Cortex of kidney (tissue), 1 donor: ENCODE data around the gene OTOGL.
"Not testable (repeated sequence)": the region's sequence is repeated elsewhere in the genome, so short reads cannot be mapped to it uniquely, and the experiment has no call there.

Experiments
- DNase-seq: peaks from one replicate; lab custom pipeline; 2025; lab: John Stamatoyannopoulos, UW

The OTOGL gene

DNA sequence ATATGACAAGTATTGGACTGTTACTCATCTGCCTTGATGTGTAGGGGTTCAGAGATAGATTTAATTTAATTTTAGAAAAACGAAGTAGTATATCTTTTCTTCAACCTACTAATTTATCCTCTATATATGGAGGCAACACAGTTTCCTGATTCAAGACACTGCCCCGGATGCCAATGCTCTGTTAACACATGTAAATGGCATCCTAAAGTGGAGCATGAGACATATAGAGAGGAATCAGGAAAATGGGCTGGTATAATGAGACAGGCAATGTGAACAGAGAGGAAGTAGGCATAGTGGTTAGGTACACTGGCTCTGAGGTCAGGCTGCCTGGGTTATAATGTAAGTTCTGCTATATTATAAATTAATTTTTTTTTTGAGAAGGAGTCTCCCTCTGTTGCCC is 85.6 kb downstream of the OTOGL start:
- no peak for DNase-seq

DNA sequence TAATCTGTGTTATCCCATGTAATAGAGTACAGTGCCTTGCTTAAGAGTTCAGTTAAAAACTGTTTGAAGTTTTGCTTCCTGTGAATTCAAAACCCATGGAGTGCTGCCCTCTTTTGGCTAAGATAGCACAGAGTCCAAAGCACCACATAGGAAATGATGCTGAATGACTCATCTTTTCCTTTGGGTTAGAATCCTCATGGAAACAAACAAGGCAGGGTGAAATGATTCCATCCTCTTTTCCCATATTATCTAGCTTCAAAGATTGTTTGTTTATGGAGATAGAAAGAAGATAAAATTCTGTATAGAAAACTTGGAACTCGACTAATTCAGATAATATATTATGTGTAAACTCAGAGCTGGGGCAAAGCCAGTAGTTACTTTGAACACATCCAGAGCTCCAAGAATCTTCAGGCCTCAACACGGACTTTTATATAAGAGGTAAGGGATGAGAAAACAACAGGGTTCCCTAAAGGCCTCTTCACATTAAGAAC is 87.4 kb downstream of the OTOGL start:
- no peak for DNase-seq

DNA sequence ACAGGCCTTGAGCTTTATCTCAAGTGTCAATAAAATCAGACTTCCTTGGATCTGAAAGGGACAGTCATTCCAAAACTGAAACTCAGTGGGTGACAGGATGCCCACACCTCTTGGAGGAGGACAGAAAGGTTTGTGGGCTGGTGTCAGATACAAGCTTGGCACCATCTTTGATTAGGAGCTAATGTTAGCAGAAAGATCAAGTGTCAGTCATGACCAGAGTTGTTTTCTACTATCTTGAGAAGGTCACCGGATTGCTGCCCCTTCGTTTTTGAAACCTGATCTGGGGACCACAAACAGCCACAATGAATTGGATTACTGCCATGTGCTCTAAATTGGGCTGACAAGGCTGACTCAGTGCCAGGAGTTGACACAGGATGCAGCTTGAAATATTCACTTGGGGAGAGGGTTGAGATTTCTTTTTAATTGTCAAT is 88.3 kb downstream of the OTOGL start:
- no peak for DNase-seq

DNA sequence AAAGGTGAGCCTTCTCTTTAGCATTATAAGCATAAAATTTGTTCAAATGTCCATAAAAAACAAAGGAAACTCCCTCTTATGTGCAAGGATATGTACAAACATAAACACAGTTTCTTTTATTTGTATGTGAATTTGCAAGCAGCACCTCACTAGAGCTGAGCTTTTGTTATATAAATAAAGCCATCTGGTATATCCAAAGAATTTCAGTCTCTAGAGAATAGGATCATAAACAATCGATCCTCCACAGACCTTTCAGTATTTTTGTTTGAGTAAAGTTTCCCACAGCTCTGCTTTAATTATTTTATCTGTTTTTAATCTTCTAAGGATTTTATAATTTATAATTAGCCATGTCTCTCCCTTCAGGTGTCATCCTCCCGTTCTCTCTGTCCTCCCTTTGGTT is 89.2 kb downstream of the OTOGL start:
- no peak for DNase-seq

DNA sequence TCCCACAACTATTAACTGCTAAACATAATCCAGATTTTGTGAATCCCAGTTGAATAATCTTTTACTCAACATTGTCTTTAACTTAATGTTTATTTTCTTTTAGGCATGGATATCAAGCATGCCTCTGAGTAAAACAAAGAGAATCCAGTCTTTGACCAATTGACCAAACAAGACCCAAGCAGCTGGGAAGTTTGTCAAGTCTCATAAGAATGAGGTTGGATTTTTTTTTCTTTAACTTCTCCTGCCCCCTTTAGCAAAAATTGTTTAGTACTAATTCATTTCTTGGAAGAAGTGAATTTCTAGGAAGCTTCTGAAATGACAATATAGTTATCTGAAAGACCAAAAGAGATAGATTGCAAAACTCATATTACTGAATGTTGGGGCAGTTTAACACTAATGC is 89.9 kb downstream of the OTOGL start:
- DNase-seq, result no peak

DNA sequence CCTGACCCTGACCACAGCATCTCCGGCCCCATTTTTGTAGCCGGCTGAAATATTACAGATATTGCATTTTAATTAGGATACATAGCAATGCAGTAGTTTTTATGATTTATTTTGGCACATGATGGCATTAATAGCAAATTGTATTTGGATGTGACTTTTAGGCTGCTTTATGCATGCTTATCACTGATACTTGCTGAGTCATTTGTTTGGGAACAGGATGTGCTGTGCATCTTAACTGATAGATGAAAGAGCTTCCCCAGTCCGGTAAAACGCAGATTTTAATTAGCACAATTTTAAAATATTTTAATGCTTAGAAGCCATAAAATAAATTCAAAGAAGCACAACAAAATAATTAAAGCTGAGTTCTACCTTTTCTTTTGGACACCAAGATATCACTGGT is 90.7 kb downstream of the OTOGL start:
- DNase-seq, result no peak

DNA sequence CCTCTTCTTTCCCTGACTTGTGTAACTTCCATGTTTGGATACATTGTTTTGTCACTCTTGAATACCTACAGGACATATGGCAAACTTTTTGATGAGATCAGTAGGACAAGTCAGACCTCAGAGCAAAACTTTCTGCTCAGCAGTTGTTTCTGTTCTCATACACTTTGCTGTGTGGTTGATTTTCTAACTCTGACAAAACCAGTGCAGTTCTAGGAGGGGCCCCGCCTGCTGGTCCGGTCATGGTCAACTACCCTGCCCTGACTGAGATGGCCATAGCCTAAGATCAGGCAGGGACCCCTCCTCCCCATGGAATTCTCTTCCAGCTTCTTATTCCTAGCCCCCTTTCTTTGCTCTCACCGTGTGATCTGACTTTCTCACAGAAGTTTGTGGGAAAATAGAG is 92.8 kb downstream of the OTOGL start:
- DNase-seq, result no peak

DNA sequence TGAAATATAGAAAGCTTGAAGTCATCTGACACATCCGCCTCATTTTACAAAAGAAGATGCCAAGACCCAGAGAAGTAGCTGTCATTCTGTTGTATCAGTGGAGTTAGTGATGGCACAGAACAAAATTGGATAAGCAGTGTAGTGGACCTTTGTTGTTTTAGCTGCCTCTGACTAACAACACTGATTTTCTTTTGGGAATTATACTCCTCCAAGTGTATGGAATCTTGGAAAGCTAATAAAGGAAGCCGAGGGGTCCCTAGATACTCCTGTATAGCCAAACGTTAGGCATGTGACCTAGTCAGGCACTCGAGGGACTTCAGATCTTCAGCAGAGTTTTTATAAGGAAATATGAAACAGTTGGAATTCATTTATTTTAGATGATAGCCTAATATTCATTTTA is 94.5 kb downstream of the OTOGL start:
- no peak for DNase-seq

DNA sequence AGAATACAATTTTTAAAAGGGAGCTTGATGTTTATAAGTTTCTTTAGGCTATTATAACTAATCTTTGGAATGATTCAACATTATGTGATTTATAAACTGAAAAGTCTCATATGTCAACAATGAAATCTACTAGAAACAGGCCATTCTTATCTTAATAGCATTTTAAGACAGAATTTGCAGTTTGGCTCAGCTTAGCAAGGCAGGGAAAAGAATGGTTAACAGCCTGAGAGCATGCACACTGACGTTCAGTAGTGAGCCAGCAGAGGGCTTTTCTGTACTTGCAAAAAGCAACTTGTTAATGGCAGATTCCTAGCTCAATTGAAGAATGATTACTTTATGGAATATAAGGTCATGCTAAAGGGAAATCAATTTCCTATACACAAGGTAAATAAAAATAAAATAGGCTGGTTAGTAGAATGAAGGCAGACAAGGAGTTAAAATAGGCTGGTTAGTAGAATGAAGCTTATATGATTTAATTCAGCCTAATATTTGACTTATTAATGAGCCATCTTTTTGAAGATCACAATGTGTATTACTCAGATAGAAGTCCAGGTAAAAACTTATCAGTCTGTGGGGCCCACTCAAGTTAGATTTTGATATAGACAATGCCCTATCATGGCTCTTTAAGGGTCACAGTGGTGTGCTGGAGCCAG is 95.9 kb downstream of the OTOGL start:
- DNase-seq, result no peak

DNA sequence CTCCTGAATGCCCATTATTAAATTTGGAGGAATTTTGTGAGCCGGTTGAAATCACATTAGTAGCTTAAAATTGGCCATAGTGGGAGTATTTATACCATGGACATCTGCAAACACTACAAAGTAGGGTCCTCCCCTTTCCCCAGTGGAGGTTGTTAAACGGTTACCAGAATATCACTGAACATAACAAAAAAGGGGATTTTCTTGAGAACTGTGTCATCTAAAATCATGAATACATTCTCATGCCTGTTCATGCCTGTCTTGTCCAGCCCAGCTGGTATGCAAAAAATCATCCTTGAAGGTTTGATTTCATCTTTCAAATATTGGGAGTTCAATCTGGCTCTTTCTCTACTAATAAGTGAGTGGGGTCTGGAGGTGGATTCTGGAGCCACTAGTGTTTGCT is 96.4 kb downstream of the OTOGL start:
- DNase-seq, result no peak

DNA sequence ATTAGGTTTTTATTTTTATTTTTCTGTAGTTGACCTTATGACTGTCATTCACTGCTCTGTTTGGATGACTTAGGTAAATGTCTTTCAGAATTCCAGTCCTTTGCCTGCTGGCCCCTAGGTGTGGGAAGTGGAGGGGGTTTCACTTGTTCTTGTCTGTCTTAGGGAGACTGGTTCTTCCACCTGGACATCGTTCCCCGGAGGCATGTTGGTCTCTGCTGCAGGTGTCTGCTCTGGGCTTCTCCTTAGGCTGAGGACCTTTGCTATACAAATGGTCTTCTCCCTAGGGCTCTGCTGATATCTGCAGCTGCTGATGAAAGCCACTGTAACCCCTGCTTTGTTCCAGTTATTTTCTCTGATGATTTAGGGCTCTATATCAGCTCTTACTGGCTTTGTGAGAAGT is 97.1 kb downstream of the OTOGL start:
- DNase-seq, result no peak

DNA sequence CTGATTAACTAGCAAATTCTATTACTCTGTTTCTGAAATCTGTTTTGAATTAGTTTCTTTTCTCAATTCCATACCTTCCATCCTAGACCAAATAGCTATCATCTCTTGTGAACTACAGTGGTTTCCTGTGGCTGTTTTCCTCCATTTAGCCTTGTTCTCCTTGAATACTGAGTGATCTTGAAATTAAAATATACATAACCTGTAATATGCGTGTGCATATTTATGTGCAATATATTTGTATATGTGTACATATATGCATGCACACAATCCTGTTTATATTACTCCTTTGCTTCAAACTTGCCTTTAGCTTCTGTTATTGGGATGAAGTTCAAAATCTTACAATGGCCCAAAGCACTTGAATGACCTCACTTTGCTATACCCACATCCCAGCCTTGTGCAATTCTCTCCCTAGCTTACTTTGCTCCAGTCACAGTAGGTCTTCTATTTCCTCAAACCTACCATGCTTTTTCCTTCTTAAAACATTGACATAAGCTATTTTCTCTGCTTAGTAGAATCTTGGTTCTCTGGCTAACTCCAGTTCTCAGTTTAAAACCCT is 99.5 kb downstream of the OTOGL start:
- no peak for DNase-seq

DNA sequence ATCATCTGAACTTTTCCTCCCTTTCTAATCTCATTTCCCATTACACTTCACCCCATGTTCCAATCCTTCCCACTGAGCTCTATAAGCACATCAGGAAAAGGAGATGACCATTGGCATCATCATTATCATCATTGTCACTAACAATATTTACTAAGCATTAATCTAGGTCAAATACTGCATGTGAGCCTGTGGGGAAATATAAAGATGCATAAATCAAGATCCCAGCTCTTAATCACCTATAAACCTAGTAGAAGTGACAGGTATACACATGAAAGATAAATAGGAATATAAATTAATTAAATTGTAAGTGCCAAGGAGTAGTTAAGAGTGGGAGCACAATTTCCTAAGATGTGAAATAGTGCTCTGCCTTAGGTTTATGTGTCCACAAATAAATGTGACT is 100.6 kb downstream of the OTOGL start:
- DNase-seq, result no peak

DNA sequence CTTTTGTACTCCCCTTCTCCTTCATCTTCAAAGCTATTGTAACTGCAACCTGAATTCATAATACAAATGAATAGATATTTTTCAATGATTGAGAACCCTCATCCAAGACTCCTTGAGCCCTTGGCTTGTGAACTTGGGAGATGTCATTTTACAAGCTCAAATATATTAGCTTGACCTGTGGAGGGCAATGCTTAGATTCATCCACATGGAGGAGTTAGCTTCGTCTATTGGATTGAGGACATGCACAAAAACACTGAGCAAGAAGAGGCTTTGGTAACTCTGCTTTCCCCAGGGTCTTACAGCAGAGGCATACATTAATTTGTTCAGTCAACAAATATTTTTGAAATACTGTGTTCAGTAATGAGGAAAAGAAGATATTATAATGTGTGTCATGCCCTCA is 101.1 kb downstream of the OTOGL start:
- no peak for DNase-seq

DNA sequence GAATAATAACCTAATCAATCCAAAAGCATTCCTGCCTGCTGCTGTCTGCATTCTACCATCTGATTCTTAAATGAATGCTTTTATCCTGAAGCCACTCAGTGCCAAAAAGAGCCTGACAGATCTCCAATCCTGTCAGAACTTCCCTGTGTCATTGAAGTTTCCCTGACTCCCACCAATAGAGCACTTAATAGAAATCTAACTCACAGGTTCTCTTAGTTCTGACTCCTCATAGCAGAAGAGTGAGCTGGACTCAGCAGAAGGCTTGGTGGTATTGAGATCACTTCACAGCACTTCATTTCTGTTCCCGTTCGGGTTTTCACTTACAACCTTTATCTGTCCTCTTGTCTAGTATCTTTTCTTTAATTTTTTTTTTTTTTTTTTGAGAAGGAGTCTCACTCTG is 102.6 kb downstream of the OTOGL start:
- no peak for DNase-seq

DNA sequence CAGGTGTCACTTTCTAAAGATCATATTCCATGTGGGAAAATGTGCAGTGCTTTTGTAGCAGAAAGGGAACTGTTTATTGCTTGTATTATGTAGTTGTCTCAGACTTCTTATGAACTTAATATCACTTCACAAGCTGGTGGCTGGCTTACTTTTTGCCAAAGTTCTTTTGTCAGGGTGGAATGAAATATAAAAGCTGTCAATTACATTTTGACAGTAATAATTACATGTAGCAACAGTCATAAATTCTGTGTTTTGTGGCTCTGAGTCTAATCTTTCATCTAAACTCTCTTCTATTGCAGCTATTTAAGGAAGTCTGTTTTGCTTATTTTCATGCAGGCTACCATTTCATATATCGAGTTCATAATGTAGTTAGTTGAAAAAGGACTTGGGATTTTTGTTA is 106.6 kb downstream of the OTOGL start:
- no peak for DNase-seq

DNA sequence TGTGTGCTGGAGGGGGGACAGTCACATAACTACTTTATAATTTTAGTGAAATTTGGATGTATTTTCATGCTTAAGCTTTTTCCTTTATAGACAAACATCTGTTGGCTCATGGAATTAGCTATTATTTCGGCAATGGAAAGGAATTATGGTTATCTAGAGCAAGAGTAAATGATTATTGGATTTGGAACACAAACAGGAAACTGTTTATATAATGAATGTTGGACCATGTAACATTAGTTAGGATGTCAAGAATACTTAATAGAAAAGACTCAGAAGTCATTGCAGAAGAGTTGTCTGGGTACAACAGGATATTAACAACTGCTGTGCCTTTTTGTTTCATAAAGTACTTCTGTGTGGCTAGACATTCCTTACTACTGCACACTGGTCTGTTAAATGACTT is 108.7 kb downstream of the OTOGL start:
- no peak for DNase-seq

DNA sequence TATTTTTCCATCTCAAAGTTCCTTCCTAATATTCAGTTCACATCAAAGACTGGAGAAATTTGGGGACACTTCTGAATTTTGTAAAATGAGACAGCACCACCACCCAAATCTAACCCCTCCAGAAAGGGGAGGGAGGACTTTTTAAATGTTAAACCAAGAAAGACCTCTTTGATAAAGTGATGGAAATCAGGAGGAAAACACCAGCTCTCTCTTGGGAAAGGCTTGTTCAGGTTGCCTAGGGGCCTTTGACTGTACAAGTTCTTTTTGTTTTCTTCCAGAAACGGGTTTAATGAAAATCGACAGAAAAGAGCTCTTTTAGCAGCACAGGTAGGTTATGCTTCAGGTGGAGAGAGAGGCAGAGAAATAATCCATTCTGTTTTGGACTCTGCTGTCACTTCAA is 112.3 kb downstream of the OTOGL start:
- DNase-seq, result no peak

DNA sequence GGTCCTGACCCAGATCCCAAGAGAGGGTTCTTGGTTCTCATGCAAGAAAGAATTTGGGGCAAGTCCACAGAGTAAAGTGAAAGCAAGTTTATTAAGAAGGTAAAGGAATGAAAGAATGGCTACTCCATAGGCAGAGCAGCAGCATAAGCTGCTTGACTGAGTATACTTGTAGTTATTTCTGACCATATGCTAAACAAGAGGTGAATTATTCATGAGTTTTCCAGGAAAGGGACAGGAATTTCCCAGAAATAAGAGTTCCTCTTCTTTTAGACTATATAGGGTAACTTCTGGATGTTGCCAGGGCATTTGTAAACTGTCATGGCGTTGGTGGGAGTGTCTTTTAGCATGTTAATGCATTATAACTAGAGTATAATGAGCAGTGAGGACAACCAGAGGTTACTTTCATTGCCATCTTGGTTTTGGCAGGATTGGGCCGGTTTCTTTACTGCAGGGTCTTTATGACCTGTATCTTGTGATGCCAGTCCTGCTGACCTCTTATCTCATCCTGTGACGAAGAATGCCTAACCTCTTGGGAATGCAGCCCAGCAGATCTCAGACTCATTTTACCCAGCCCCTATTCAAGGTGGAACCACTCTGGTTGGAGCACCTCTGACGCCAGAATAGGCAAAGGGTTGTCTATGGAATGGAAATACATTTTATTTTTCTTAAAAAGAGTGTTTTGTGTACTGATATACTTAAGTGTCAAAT is 113.8 kb downstream of the OTOGL start:
- no peak for DNase-seq

DNA sequence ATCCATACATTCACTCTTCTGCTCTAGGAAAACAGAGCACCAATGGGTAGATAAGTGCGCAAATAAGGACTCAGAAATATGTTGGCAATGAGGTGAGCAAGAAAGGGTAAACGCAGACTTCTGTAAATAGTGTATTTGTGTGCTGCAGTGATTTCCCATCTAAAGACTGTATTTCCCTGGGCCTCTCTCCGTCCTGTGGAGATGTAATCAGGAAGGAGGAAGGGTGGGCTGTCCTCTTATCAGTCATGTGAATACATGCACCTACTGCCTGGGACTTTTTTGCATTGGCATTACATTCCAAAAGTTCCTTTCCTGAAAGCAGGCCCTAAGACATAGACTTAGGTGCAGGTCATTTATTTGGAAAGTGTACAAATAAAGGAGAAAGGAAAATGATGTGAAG is 114.5 kb downstream of the OTOGL start:
- DNase-seq, result no peak

DNA sequence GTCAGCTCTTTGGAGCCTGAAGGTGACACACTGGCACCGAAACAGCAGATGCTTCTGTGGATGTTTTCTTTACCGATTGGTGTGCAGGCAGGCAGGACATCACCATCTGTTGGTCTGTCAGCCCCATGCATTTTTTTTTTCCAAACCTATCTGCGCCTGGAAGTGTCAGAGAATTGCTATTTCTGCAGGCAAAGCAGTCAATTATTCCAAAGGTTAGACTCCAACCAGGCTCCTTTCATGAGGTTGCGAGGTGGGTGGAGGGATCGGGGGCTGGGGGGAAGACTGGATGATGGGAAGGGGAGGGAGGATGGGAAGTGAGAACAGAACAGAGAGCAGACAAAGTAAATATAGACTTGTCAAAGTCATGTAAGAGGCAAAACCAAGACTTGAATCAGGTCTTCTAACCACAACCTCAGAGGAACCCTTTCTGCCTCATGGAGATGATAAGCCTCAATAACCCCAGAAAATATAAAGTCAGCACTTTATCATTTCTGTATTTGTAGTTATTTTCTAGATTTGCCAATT is 117.7 kb downstream of the OTOGL start:
- no peak for DNase-seq

DNA sequence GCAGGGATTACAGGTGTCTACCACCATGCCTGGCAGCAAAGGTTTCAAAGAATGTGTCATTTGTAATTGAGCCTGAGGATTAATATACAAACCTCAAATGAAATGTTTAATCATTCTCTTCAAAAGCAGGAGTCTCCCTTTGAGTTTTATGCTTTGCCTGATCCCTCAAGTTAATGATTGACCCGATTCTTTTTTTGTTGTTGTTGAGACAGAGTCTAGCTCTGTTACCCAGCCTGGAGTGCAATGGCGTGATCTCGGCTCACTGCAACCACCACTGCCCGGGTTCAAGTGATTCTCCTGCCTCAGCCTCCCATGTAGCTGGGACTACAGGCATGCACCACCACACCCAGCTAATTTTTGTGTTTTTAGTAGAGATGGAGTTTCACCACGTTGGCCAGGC is 119.6 kb downstream of the OTOGL start:
- DNase-seq, result not testable (repeated sequence)

DNA sequence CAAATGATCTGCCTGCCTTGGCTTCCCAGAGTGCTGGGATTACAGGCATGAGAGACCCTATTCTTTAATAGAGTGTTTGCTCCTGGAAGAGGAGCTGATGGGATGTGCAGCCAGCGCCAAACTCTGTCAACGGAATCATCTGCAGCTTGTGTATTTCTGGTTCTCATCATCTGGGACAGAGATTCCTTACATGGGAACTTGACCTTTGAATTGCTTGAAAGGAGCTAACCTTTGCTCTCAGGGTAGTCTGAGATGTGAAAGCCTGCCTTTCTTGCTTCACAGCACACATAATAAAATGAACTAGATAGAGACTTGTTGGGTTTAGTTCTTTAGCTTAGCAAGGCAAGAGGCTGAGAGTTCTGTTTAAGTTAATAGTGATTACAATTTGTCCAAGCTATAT is 120.0 kb downstream of the OTOGL start:
- DNase-seq, result no peak
